ENCODE measurements around the gene NPAS2. TPM values are rescaled to one million over a fixed set of nuclear protein-coding genes. Genes with fewer than 3 reads are reported as not detected.

NPAS2 gene
- total RNA-seq, 2 donors from 2014 or later: 1.1 to 1.6 TPM

DNA sequence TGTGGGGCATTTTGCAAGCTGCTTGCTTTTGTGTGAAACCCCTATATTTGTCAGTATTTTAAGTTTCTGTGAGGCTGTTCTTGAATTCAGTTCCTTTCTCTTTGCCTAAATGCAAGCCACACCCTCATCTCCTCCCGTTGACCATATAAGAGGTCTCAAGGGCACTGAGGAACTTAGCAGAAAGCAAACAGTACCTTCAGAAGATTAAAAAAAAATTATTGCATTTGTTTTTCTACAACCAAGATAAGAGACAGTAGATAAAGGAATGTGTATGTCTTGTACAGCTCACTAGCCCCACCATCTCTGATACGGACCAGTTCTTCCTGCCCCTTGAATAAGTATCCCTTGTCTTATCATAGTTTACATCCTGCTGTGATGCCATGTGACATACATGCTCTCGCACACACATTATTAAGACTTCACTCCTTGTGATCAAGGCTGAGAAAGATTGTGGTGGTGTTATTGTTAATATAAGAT lies 64.2 kb downstream of the NPAS2 start:
- Histone ChIP-seq H3K4me1 (ENCODE audit: control insufficient read depth, insufficient read depth, low read length) (no peaks in the 10 kb centered on the region), H3K4me3 (ENCODE audit: low read length) (no peak overlapping the region), H3K9ac (ENCODE audit: extremely low read depth, low read length, poor library complexity, severe bottlenecking) (no peak overlapping the region), H3K27ac (ENCODE audit: low read depth, low read length) (no peak overlapping the region), H3K27me3 (ENCODE audit: control insufficient read depth, insufficient read depth, low read length, poor library complexity, severe bottlenecking) (no peaks in the 10 kb centered on the region), H3K36me3 (ENCODE audit: control insufficient read depth, insufficient read depth, low read length) (no peaks in the 10 kb centered on the region), H3K9me3 (ENCODE audit: control insufficient read depth, low read length) (no peaks in the 10 kb centered on the region)
- Mint-ChIP-seq H3K9me3 (no peaks in the 10 kb centered on the region), H3K36me3 (ENCODE audit: low read depth) (no peaks in the 10 kb centered on the region), H3K27me3 (ENCODE audit: insufficient read depth) (no peaks in the 10 kb centered on the region), H3K4me1 (peaks cover 11% of the 10 kb centered on the region), H3K4me3 (no peak overlapping the region), H3K27ac (no peak overlapping the region)
- TF ChIP-seq, protein P1, sequence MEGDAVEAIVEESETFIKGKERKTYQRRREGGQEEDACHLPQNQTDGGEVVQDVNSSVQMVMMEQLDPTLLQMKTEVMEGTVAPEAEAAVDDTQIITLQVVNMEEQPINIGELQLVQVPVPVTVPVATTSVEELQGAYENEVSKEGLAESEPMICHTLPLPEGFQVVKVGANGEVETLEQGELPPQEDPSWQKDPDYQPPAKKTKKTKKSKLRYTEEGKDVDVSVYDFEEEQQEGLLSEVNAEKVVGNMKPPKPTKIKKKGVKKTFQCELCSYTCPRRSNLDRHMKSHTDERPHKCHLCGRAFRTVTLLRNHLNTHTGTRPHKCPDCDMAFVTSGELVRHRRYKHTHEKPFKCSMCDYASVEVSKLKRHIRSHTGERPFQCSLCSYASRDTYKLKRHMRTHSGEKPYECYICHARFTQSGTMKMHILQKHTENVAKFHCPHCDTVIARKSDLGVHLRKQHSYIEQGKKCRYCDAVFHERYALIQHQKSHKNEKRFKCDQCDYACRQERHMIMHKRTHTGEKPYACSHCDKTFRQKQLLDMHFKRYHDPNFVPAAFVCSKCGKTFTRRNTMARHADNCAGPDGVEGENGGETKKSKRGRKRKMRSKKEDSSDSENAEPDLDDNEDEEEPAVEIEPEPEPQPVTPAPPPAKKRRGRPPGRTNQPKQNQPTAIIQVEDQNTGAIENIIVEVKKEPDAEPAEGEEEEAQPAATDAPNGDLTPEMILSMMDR (conservative IDR thresholded peaks at IDR 0.05): no peak
- whole genome bisulfite sequencing, 2 experiments (ENCODE audit: insufficient coverage in 1 of 2, insufficient read length in 1 of 2): 87% methylated on average over 3 of the region's 3 CpGs; no CpG with 5 or more reads in 1 of the 2 experiments
- DNase-seq: no peak

DNA sequence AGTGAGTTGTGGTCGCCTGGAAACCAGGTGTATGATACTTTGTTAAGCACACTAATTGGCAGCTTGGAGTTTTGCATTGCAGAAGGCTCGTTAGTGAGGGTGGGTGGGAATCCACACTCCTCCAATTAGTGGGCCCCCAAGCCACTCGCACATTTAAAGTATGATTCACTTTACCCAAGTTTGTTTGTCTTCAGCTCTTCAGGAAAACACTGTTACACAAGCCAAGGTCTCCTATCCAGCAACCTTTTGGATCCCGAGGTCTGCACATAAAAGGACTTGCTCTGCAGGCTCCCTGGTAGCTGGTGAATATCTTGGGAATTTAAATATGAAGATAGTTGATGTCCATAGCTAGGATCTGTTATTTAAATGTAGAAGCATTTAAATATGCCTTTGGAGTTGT lies 66.1 kb downstream of the NPAS2 start:
- H3K9me3 Mint-ChIP-seq: no peaks in the 10 kb centered on the region
- H3K4me1 Mint-ChIP-seq: peaks cover 11% of the 10 kb centered on the region
- Histone ChIP-seq H3K4me1 (ENCODE audit: control insufficient read depth, insufficient read depth, low read length) (no peaks in the 10 kb centered on the region), H3K9me3 (ENCODE audit: control insufficient read depth, low read length) (no peaks in the 10 kb centered on the region), H3K27me3 (ENCODE audit: control insufficient read depth, insufficient read depth, low read length, poor library complexity, severe bottlenecking) (no peaks in the 10 kb centered on the region), H3K9ac (ENCODE audit: extremely low read depth, low read length, poor library complexity, severe bottlenecking) (no peak overlapping the region), H3K4me3 (ENCODE audit: low read length) (no peak overlapping the region), H3K27ac (ENCODE audit: low read depth, low read length) (no peak overlapping the region), H3K36me3 (ENCODE audit: control insufficient read depth, insufficient read depth, low read length) (no peaks in the 10 kb centered on the region)
- DNase-seq: peak; percentile 44
- no peak overlapping the region for H3K4me3 Mint-ChIP-seq
- no peaks in the 10 kb centered on the region for H3K36me3 Mint-ChIP-seq (ENCODE audit: low read depth)
- no peaks in the 10 kb centered on the region for H3K27me3 Mint-ChIP-seq (ENCODE audit: insufficient read depth)
- no peak overlapping the region for H3K27ac Mint-ChIP-seq
- WGBS, 2 experiments (ENCODE audit: insufficient coverage in 1 of 2, insufficient read length in 1 of 2): 65% methylated on average over 4 of the region's 4 CpGs; no CpG with 5 or more reads in 1 of the 2 experiments
- TF ChIP-seq, protein P1 (conservative IDR thresholded peaks at IDR 0.05): no peak

DNA sequence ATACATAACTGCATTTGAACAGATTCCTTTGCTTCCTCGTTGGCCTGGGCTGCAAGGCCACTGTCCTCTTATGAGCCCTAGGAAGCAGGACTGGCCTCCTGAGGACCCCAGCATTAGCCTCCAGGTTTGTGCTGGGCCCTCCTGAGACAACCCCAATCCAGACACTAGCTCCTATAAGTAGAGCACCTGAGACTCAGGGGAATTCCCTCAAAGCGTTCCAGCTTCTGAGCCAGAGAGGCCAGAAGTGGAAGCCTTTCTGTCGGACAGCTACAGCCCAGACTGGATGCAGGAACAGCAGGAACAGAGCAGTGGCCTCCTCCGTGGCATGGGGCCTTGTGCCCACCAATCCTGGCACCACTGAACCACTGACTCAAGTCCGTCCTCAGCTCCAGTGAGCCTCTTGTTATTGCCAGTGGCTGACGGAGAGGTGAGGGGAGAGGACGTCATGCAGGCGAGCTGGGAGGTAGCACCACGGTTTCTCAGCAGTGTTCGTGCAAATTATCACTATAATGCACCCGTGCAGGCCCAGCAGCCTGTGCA lies 67.2 kb downstream of the NPAS2 start:
- Histone ChIP-seq H3K36me3 (ENCODE audit: control insufficient read depth, insufficient read depth, low read length) (no peaks in the 10 kb centered on the region), H3K9ac (ENCODE audit: extremely low read depth, low read length, poor library complexity, severe bottlenecking) (no peak overlapping the region), H3K27ac (ENCODE audit: low read depth, low read length) (no peak overlapping the region), H3K27me3 (ENCODE audit: control insufficient read depth, insufficient read depth, low read length, poor library complexity, severe bottlenecking) (no peaks in the 10 kb centered on the region), H3K4me1 (ENCODE audit: control insufficient read depth, insufficient read depth, low read length) (no peaks in the 10 kb centered on the region), H3K4me3 (ENCODE audit: low read length) (no peak overlapping the region), H3K9me3 (ENCODE audit: control insufficient read depth, low read length) (no peaks in the 10 kb centered on the region)
- Mint-ChIP-seq H3K4me1 (peaks cover 11% of the 10 kb centered on the region), H3K4me3 (no peak overlapping the region), H3K36me3 (ENCODE audit: low read depth) (no peaks in the 10 kb centered on the region), H3K27me3 (ENCODE audit: insufficient read depth) (no peaks in the 10 kb centered on the region), H3K9me3 (no peaks in the 10 kb centered on the region), H3K27ac (no peak overlapping the region)
- DNase-seq: no peak
- TF ChIP-seq, protein P1 (conservative IDR thresholded peaks at IDR 0.05): no peak
- 88 to 93% methylated on average over 4 to 11 of the region's 11 CpGs for WGBS, 2 experiments (ENCODE audit: insufficient coverage in 1 of 2, insufficient read length in 1 of 2)
